OCI-LY1 (cell line): Measurements from ENCODE around the gene L3MBTL2.

Experiments used
- CTCF ChIP-seq: fragments of 200-600 bp; sonication (generic), shearing (Covaris generic); IDR thresholded peaks from 2 replicates; pipeline ENCODE4 v1.5.1; 2017; ENCODE audit warnings: mild to moderate bottlenecking, antibody characterized with exemption, low read length, moderate library complexity, mixed read lengths
- EZH2 ChIP-seq: fragments of 200-600 bp; sonication (generic), shearing (Covaris generic); IDR thresholded peaks from 2 replicates; pipeline ENCODE4 v1.8.0; 2017; ENCODE audit warnings: borderline replicate concordance, mixed run types, mild to moderate bottlenecking, antibody characterized with exemption, low read length, moderate library complexity, mixed read lengths

GRCh38 chr22:41215409-41215808 is 10.3 kb downstream of the L3MBTL2 start:
- TF ChIP-seq CTCF (no peak), EZH2 (no peak)
